ENCODE results near the gene GOLGB1.

GOLGB1 gene

GRCh38 chr3:121681792-121682191 is 67.7 kb downstream of the GOLGB1 start:
- Histone ChIP-seq H3K4me3 (ENCODE audit: low read depth, low read length) (no peak overlapping the region), H3K9ac (ENCODE audit: low read length) (no peak overlapping the region), H3K36me3 (ENCODE audit: control insufficient read depth, insufficient read depth, low read length) (peaks cover 54% of the 10 kb centered on the region)

GRCh38 chr3:121677141-121677540 is 72.4 kb downstream of the GOLGB1 start:
- Histone ChIP-seq H3K27me3 (ENCODE audit: control insufficient read depth, insufficient read depth, low read length) (no peaks in the 10 kb centered on the region), H3K36me3 (ENCODE audit: control insufficient read depth, insufficient read depth, low read length) (peaks cover 76% of the 10 kb centered on the region), H3K9me3 (ENCODE audit: control insufficient read depth, insufficient read depth, low read depth, low read length) (no peaks in the 10 kb centered on the region), H3K4me1 (ENCODE audit: control insufficient read depth, insufficient read depth, low read length) (no peaks in the 10 kb centered on the region), H3K27ac (ENCODE audit: low read depth, low read length) (no peak overlapping the region), H3K9ac (ENCODE audit: low read length) (no peak overlapping the region), H3K4me3 (ENCODE audit: low read depth, low read length) (no peak overlapping the region)

More at GRCh38 chr3:121681792-121682191, 67.7 kb downstream of the GOLGB1 start:
- no peak overlapping the region for H3K27ac ChIP-seq (ENCODE audit: low read depth, low read length)
- H3K9me3 ChIP-seq (ENCODE audit: control insufficient read depth, insufficient read depth, low read depth, low read length), result no peaks in the 10 kb centered on the region; the same call in 1 of the 2 replicates
- H3K27me3 ChIP-seq (ENCODE audit: control insufficient read depth, insufficient read depth, low read length), result no peaks in the 10 kb centered on the region
- no peaks in the 10 kb centered on the region for H3K4me1 ChIP-seq (ENCODE audit: control insufficient read depth, insufficient read depth, low read length)

DNA sequence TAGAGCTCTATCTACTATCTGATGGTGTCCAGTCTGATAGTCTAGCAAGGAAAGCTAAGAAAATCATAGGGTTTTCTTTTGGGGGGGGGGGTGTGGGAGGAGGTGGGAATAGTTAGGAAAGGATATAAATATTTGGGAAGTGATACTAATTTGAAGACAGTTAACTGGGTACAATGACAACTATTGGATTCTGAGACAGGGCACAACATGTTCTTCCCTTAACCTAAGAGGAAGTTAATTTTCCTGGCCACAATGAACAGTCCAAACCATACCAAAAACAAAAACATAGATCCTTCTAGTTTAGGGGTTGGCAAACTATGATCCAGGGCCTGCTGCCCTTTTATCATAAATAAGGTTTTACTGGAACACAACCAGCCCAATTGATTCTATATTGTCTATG is 78.9 kb downstream of the GOLGB1 start:
- no peaks in the 10 kb centered on the region for H3K27me3 ChIP-seq (ENCODE audit: control insufficient read depth, insufficient read depth, low read length)
- H3K27ac ChIP-seq (ENCODE audit: low read depth, low read length), result no peak overlapping the region
- H3K9ac ChIP-seq (ENCODE audit: low read length), result no peak overlapping the region
- no peak overlapping the region for H3K4me3 ChIP-seq (ENCODE audit: low read depth, low read length)
- no peaks in the 10 kb centered on the region for H3K4me1 ChIP-seq (ENCODE audit: control insufficient read depth, insufficient read depth, low read length)
- H3K36me3 ChIP-seq (ENCODE audit: control insufficient read depth, insufficient read depth, low read length), result peaks cover 64% of the 10 kb centered on the region
- H3K9me3 ChIP-seq (ENCODE audit: control insufficient read depth, insufficient read depth, low read depth, low read length), result no peaks in the 10 kb centered on the region

DNA sequence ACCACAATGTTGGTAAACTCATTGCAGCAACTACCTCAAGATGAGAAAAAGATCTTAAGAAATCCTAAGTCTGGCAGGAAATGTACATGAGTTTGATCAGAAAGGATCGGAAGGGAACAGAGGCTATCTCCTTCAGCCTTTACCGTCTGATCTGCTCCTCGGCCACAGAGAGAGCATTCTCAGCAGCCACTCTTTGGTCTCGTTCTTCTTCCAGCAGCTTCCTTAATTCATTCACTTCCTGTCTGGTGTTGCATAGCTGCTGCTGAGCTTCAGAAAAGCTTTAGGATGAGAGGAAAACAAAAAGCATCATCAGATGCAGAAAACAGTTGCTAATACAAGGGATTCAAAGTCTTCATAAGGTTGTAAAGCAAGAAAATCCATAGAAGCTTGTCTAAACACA is 82.2 kb downstream of the GOLGB1 start:
- Histone ChIP-seq H3K27ac (ENCODE audit: low read depth, low read length) (no peak overlapping the region), H3K4me3 (ENCODE audit: low read depth, low read length) (no peak overlapping the region), H3K36me3 (ENCODE audit: control insufficient read depth, insufficient read depth, low read length) (peaks cover 72% of the 10 kb centered on the region), H3K9ac (ENCODE audit: low read length) (no peak overlapping the region), H3K9me3 (ENCODE audit: control insufficient read depth, insufficient read depth, low read depth, low read length) (no peaks in the 10 kb centered on the region), H3K4me1 (ENCODE audit: control insufficient read depth, insufficient read depth, low read length) (no peaks in the 10 kb centered on the region), H3K27me3 (ENCODE audit: control insufficient read depth, insufficient read depth, low read length) (no peaks in the 10 kb centered on the region)

DNA sequence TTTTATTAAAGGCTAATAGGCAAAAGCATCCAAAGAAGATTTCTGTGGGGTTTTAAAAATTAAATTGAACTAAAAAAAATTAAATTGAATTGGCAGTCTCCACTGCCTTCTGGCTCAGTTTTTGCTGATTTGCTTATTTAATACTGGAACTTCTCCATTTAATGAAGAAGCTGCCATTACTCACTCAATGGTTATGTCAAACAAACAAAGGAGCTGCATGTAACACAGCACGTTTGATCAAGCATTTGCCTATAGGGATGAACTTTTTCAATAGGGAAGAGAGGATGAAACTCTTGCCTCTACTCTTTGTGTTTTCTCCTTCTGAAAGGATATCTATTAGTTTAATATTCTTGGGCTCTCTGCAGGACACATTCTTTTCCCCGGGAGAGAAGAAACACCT is 84.1 kb downstream of the GOLGB1 start:
- Histone ChIP-seq H3K4me3 (ENCODE audit: low read depth, low read length) (no peak overlapping the region), H3K36me3 (ENCODE audit: control insufficient read depth, insufficient read depth, low read length) (peaks cover 64% of the 10 kb centered on the region), H3K9ac (ENCODE audit: low read length) (no peak overlapping the region), H3K27ac (ENCODE audit: low read depth, low read length) (no peak overlapping the region), H3K27me3 (ENCODE audit: control insufficient read depth, insufficient read depth, low read length) (no peaks in the 10 kb centered on the region), H3K4me1 (ENCODE audit: control insufficient read depth, insufficient read depth, low read length) (peaks cover 6% of the 10 kb centered on the region), H3K9me3 (ENCODE audit: control insufficient read depth, insufficient read depth, low read depth, low read length) (no peaks in the 10 kb centered on the region)

DNA sequence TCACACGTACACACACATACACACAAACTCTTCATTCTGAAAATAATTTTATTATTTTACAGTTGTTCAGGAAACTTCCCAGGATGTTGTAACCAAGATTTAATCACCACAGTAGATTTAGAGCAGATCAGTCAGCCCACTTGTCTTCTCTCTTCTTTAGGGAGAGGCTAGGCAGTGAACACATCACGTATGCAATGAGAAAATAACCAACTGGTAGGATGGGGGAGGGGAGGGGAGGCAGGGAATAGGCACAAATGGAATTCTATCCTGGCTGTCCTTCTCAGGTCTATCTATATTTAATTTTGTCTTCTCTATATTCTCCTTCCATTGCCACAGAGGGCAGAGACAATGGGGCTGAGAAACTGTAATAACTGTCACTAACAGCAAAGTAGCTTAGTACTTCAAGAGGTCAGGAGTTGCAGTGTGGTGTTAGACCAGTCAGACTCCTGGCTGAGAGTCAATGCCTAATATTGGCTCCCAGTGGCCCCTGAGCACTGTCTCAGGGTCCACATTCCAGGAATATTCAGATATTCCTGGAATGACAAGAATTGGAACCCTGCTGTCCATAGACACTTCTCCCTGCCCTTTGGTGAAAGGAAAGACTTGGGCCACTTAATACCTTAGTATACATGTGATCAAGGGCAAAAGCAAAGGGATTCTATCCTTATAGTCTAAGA is 86.2 kb downstream of the GOLGB1 start:
- peaks cover 9% of the 10 kb centered on the region for H3K4me1 ChIP-seq (ENCODE audit: control insufficient read depth, insufficient read depth, low read length)
- no peak overlapping the region for H3K4me3 ChIP-seq (ENCODE audit: low read depth, low read length)
- no peak overlapping the region for H3K9ac ChIP-seq (ENCODE audit: low read length)
- H3K36me3 ChIP-seq (ENCODE audit: control insufficient read depth, insufficient read depth, low read length), result peaks cover 54% of the 10 kb centered on the region
- H3K9me3 ChIP-seq (ENCODE audit: control insufficient read depth, insufficient read depth, low read depth, low read length), result no peaks in the 10 kb centered on the region
- no peaks in the 10 kb centered on the region for H3K27me3 ChIP-seq (ENCODE audit: control insufficient read depth, insufficient read depth, low read length)
- no peak overlapping the region for H3K27ac ChIP-seq (ENCODE audit: low read depth, low read length)

DNA sequence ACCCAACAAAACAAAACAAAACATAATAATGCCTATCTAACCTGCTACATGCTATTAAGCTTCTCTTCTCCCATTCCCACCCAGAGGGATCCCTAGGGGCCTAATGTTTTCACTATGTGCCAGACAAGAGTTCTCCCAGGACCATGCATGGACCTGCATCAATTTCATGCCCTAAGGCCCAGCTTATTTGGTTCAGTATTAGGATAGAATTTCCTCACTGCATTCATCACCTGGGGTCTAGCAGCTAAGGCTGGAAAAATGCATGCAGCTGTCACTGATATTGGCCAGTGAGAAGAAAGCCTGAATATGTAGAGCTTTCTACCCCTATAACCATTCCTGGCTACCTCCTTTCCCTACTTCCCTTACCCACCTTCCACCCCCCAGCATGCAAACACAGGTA is 86.8 kb downstream of the GOLGB1 start:
- Histone ChIP-seq H3K4me1 (ENCODE audit: control insufficient read depth, insufficient read depth, low read length) (peaks cover 9% of the 10 kb centered on the region), H3K27ac (ENCODE audit: low read depth, low read length) (no peak overlapping the region), H3K4me3 (ENCODE audit: low read depth, low read length) (no peak overlapping the region), H3K9me3 (ENCODE audit: control insufficient read depth, insufficient read depth, low read depth, low read length) (no peaks in the 10 kb centered on the region), H3K9ac (ENCODE audit: low read length) (no peak overlapping the region), H3K27me3 (ENCODE audit: control insufficient read depth, insufficient read depth, low read length) (no peaks in the 10 kb centered on the region), H3K36me3 (ENCODE audit: control insufficient read depth, insufficient read depth, low read length) (peaks cover 50% of the 10 kb centered on the region)

GRCh38 chr3:121661376-121661775 is 88.2 kb downstream of the GOLGB1 start:
- H3K4me3 ChIP-seq (ENCODE audit: low read depth, low read length), result no peak overlapping the region
- H3K27me3 ChIP-seq (ENCODE audit: control insufficient read depth, insufficient read depth, low read length), result no peaks in the 10 kb centered on the region
- no peak overlapping the region for H3K9ac ChIP-seq (ENCODE audit: low read length)
- no peak overlapping the region for H3K27ac ChIP-seq (ENCODE audit: low read depth, low read length)
- peaks cover 36% of the 10 kb centered on the region for H3K36me3 ChIP-seq (ENCODE audit: control insufficient read depth, insufficient read depth, low read length)
- H3K4me1 ChIP-seq (ENCODE audit: control insufficient read depth, insufficient read depth, low read length), result peaks cover 9% of the 10 kb centered on the region
- H3K9me3 ChIP-seq (ENCODE audit: control insufficient read depth, insufficient read depth, low read depth, low read length), result no peaks in the 10 kb centered on the region

GRCh38 chr3:121660356-121661171 is 89.0 kb downstream of the GOLGB1 start, which contains the start of gene HCLS1:
Gene HCLS1, minus strand, starts transcription at chr3:121660903. Its CDS starts 2,556 bp downstream, at chr3:121658347.
- Histone ChIP-seq H3K27me3 (ENCODE audit: control insufficient read depth, insufficient read depth, low read length) (no peaks in the 10 kb centered on the region), H3K9me3 (ENCODE audit: control insufficient read depth, insufficient read depth, low read depth, low read length) (no peaks in the 10 kb centered on the region), H3K4me1 (ENCODE audit: control insufficient read depth, insufficient read depth, low read length) (peaks cover 9% of the 10 kb centered on the region), H3K27ac (ENCODE audit: low read depth, low read length) (no peak within 1 kb of the TSS), H3K9ac (ENCODE audit: low read length) (no peak within 1 kb of the TSS), H3K36me3 (ENCODE audit: control insufficient read depth, insufficient read depth, low read length) (peaks cover 28% of the 10 kb centered on the region), H3K4me3 (ENCODE audit: low read depth, low read length) (no peak within 1 kb of the TSS)

- Histone ChIP-seq H3K4me3 (ENCODE audit: low read depth, low read length) (no peak overlapping the region), H3K36me3 (ENCODE audit: control insufficient read depth, insufficient read depth, low read length) (peaks cover 18% of the 10 kb centered on the region), H3K27ac (ENCODE audit: low read depth, low read length) (no peak overlapping the region), H3K9me3 (ENCODE audit: control insufficient read depth, insufficient read depth, low read depth, low read length) (no peaks in the 10 kb centered on the region), H3K27me3 (ENCODE audit: control insufficient read depth, insufficient read depth, low read length) (no peaks in the 10 kb centered on the region), H3K9ac (ENCODE audit: low read length) (no peak overlapping the region), H3K4me1 (ENCODE audit: control insufficient read depth, insufficient read depth, low read length) (peaks cover 9% of the 10 kb centered on the region)
Measured at GRCh38 chr3:121659586-121659985, 90.0 kb downstream of the GOLGB1 start.

DNA sequence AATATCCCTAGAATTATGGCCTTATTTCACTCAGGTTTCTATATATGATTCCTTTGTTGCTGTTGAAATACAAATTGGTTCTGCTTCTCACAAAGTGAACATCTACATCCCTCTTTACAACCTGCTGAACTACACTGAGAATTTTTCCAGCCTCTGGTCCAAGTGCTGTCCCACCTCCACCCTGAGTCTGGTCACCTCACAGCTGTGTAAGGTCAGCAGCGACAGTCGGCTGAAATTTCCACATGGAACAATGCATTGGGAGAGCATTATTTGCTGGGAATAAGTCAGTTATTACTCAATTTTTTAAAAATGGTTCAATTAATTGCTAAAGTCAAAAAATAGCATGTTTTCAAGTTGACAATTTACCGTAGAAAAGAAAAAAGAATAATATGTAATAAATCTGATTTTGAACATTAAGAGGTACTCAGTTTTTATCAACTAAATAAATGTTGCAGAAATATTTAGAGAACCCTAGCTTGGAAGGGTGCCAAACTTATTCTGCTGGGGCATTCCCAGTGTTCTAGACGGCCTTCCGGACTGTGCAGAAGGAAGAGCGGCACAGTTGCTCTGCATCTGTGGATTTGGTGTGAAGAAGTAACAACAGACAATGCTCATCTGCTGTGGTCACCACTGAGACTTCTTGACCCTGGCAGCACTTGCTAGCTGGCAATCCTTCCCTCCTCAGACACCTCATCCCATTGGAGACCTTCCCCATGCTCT is 90.7 kb downstream of the GOLGB1 start:
- H3K4me3 ChIP-seq (ENCODE audit: low read depth, low read length), result no peak overlapping the region
- H3K36me3 ChIP-seq (ENCODE audit: control insufficient read depth, insufficient read depth, low read length), result peaks cover 11% of the 10 kb centered on the region

More for the DNA sequence above, 90.7 kb downstream of the GOLGB1 start:
- no peaks in the 10 kb centered on the region for H3K27me3 ChIP-seq (ENCODE audit: control insufficient read depth, insufficient read depth, low read length)
- no peak overlapping the region for H3K27ac ChIP-seq (ENCODE audit: low read depth, low read length)
- no peaks in the 10 kb centered on the region for H3K9me3 ChIP-seq (ENCODE audit: control insufficient read depth, insufficient read depth, low read depth, low read length)
- H3K9ac ChIP-seq (ENCODE audit: low read length), result no peak overlapping the region
- H3K4me1 ChIP-seq (ENCODE audit: control insufficient read depth, insufficient read depth, low read length), result peaks cover 9% of the 10 kb centered on the region

All from HUES6 (cell line).